Measurements from ENCODE around the gene ECI1.
A peak's percentile ranks its signal among the peaks of the same experiment; 100 is the strongest.

Gene ECI1

DNA sequence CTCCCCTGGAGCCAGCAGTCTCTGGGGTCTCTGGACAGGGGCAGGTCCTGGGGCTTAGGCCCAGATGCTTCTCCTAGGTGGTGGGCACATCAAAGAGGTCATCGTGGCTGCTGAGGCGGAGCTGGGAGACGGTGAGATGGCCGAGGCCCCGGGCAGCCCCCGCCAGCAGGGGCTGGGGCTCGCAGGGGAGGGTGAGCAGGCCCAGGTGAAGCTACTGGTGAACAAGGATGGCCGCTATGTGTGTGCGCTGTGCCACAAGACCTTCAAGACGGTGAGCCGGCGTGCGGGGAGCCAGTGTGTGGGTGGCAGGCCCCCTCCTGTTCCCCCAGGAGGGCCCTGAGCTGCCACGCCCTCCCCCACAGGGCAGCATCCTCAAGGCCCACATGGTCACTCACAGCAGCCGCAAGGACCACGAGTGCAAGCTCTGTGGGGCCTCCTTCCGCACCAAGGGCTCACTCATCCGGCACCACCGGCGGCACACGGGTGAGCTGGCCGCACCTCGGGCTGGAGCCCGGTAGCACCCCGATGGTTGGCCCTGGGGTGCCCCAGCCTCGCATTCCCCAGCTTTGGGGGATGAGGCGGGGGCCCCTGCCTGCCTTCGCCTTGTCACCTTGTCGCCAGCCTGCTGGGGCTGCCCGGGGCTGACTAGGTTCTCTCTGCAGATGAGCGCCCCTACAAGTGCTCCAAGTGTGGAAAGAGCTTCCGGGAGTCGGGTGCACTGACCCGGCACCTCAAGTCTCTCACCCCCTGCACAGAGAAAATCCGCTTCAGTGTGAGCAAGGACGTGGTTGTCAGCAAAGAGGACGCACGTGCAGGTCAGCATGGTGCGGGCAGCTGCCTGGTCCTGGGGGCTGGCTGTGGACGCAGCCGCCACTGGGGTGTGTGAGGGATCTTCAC, 19.0 kb downstream of the ECI1 start:
- no peak for DNase-seq

DNA sequence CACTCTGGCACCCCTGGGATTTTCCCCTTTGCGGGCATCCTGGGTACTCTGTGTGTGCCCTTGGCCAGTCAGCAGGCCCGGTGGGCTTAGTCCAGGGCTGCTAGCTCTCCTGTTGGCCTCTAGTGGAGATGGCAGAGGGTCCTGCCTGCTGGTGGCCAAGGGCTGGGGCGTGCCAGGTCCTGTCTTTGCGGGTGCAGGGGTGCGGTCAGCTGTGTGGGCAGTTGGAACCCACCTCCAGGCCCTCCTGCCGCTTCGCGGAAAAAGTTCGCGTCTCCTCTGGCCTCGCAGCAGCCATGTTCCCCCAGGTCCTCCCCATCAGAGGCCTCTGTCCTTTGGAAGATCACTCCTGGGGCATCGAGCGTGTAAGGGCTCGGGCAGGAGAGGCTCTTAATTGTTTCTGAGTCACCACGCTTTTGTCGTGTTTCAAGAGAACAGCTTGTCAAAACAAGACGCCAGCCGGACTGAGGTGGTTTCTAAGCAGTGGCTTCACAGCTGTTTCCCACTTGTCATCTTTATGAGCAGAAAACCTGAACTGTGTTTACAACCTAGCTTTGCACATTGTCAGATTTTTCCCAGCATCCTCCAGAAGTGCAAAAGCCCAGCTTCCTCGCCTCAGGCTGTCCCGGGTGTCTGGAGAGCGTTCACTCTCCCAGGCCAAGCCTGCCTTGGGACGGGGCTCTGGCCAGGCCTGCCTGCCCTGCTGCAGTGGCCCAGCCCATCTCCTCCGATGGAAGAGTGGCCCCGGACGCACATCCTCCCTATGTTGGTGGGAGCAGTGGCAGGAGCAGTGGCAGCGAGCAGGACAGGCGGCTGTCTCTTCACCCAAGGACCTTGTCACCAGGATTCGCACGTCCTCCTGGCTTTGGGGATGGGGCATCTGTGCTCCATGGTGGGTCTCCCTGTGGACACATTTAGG, 20.1 kb downstream of the ECI1 start:
- no peak for DNase-seq

DNA sequence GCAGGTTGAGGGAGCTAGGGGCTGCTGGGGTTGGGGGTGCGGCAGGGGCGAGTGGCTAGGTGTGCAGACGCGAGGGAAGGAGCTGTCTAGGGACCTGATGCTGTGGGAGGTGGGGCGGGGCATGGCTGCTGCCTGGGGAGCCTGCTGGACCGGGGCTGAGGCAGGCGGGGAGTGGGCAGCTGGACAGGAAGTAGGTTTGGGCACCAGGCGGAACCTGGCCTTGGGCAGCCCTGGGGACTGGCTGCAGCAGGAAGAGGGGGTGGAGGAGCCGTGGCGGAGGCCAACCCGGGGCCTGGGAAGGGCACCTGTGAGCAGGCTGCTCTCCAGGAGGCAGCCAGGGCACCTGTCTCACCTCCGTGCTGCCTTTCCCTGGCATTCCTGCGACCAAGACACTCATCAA, 21.0 kb downstream of the ECI1 start:
- DNase-seq = no peak

- no peak for DNase-seq
These were observed 21.6 kb downstream of the ECI1 start for GRCh38 chr16:2229632-2230250.

GRCh38 chr16:2229091-2229490, 22.3 kb downstream of the ECI1 start:
- DNase-seq = no peak

GRCh38 chr16:2228161-2228824, 23.1 kb downstream of the ECI1 start:
- DNase-seq = no peak

DNA sequence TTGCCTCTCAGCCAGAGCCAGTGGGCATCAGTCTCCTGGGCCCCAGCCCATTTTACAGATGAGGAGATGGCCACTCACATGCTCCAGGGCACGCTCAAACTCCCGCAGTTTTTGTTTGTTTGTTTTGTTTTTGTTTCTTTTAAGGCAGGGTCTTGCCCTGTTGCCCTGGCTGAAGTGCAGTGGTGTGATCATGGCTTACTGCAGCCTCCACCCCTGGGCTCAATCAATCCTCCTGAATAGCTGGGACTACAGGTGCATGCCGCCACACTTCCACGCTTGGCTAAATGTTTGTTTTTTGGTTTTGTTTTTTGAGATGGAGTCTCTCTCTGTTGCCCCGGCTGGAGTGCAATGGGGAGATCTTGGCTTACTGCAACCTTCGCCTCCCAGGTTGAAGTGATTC, 24.5 kb downstream of the ECI1 start:
- no peak for DNase-seq

- no peak for DNase-seq
These were observed 25.1 kb downstream of the ECI1 start for GRCh38 chr16:2226245-2226793.

GRCh38 chr16:2223942-2224486, 27.4 kb downstream of the ECI1 start:
- DNase-seq = no peak

- peak; percentile 99 for DNase-seq
These were observed 28.0 kb downstream of the ECI1 start, which contains the start of gene E4F1 for GRCh38 chr16:2223221-2223941. TSS of gene E4F1 (plus strand) at chr16:2223591. CDS start at chr16:2223614, 23 bp downstream.

- DNase-seq = no peak
These were observed 35.1 kb downstream of the ECI1 start for GRCh38 chr16:2216330-2216729.

DNA sequence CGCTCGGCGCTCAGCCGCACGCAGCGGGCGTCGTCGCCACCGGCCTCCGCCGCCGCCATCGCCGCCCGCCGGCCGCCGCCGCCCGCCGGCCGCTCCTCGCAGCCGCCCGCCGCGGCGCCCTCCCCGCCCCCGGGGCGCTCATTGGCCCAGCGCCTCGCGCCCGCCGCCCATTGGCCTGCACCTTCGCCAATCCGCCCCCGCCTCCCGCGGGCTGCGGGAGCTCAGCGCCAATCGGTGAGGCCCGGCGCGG, 36.7 kb downstream of the ECI1 start, which contains the start of gene PGP:
Gene PGP (minus strand): TSS at position 122 of the 250 bp plus-strand sequence. CDS start 63 bp downstream, at position 59.
- DNase-seq = no peak

- DNase-seq = no peak
These were observed 37.3 kb downstream of the ECI1 start for GRCh38 chr16:2213817-2214718.

GRCh38 chr16:2212362-2213324, 38.7 kb downstream of the ECI1 start:
- DNase-seq = no peak

DNA sequence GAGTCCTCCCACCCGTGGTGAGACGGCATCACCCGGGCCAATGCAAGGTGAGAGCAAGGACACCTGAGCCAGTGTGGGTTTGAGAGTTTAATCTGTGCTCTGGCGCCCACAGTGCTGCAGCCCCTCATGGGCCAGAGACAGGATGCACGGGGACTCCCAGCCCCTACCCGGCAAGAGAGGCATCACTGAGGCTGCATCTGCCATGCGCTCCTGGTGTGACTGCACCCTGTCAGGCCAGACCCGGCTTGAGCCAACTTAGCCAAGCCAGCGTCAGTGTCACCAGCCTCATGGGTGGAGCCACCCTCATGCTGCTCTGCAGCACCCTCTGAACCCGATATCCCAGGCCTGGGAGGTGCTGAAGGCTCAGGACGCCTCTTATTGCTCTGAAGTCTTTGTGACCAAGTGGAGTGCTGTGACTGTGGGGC, 39.5 kb downstream of the ECI1 start:
- DNase-seq = no peak

- DNase-seq = no peak
These were observed 40.7 kb downstream of the ECI1 start, which contains the start of gene BRICD5 for GRCh38 chr16:2210386-2211365. TSS of gene BRICD5 (minus strand) at chr16:2210863. CDS start at chr16:2210833, 30 bp downstream.

- DNase-seq = no peak
These were observed 41.4 kb downstream of the ECI1 start for GRCh38 chr16:2210009-2210332.
